Stimulated activated CD4-positive, alpha-beta T cell treated with anti-CD3 and anti-CD28 coated beads, Interleukin-4, amount 100 ng/mL, for 24 hours (primary cell): ENCODE results near the gene RPS8.
"Not testable (repeated sequence)": the region's sequence is repeated elsewhere in the genome, so short reads cannot be mapped to it uniquely, and the experiment has no call there.

Source experiments
- DNase-seq: peaks from one replicate; pipeline ENCODE4 v3.0.0-alpha.2; 2020

Gene RPS8

GRCh38 chr1:44820328-44821239 is 45.2 kb downstream of the RPS8 start:
- no peak for DNase-seq

DNA sequence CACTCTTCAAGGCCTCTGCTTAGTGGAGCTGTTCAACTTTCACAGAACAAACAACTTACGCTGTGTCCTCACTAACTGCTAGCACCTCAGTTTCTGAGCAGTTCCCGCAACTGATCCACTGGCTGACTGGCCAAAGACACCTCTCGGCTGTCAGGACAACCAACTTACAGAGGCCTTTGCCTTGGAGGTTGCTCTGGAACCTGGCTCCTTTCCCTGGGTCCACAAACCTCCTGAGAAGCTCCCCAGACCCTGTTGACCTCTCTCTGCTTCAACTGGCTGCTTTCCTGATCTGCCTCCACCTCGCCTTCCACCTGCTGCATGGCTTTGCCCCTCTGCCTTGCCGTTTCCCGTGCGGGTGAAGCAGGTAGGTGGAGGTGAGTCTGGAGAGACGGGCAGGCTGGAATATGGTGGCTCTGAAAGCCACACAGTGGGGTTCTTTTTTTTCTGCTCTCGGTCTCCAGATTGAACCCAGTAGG is 45.9 kb downstream of the RPS8 start:
- DNase-seq, result no peak

- DNase-seq, result no peak
Measured at GRCh38 chr1:44822131-44822701, 46.9 kb downstream of the RPS8 start.

- DNase-seq, result no peak
Measured at GRCh38 chr1:44822981-44823451, 47.7 kb downstream of the RPS8 start.

GRCh38 chr1:44824392-44824791 is 49.1 kb downstream of the RPS8 start:
- DNase-seq, result not testable (repeated sequence)

DNA sequence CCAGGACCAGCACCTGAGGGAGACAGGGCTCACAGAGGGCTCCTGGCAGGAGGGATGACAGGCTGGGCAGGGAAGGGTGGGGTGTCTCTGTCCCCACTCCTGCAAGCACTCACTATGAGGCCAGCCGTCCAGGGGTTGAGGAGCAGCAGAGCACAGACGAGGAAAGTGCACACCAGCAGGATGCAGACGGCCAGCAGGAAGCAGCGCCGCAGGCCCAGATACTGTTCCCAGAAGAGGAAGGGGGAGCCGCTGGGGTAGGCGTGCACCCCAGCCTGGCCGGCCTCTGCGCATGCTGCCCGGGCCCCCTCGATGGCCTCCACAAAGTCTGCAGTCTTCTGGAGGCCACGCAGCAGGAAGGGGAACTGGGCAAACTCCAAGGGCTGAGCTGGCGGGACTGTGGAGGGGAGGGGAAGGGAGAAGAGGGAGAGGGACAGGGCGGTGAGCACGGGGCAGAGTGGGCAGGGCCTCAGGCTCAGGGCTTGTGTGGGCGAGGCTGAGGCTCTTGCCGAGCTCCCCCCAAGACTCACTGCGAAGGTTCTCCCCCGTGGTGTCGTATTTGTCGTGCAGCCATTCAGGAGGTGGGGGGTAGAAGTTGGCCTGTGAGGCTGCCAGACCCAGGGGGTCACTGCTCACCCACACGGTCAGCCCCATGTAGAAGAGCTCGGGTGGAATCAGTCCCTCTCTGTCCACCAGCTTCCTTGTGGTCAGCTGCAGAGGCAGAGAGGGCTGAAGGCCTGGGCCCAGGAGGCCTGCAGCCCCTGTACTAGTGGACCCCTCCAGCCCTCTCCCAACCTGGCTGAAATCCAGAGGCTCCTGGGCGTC is 51.2 kb downstream of the RPS8 start:
- DNase-seq, result no peak

GRCh38 chr1:44827197-44828002 is 52.1 kb downstream of the RPS8 start:
- DNase-seq, result no peak

GRCh38 chr1:44828003-44828651 is 52.8 kb downstream of the RPS8 start:
- DNase-seq, result no peak
